AG09319 (cell line): ENCODE data around the gene TP53TG5.

Source experiments
- DNase-seq: peaks from one replicate; pipeline ENCODE4 v3.0.0-alpha.2; 2010; ENCODE audit warnings: low read depth; ENCODE audit errors: extremely low read depth
- TF ChIP-seq, protein P1 (sequence below): IDR thresholded peaks from 2 replicates; pipeline ENCODE4 v1.5.1; 2011; ENCODE audit warnings: low read depth, mild to moderate bottlenecking, inconsistent platforms, low read length, moderate library complexity

The TP53TG5 gene

DNA sequence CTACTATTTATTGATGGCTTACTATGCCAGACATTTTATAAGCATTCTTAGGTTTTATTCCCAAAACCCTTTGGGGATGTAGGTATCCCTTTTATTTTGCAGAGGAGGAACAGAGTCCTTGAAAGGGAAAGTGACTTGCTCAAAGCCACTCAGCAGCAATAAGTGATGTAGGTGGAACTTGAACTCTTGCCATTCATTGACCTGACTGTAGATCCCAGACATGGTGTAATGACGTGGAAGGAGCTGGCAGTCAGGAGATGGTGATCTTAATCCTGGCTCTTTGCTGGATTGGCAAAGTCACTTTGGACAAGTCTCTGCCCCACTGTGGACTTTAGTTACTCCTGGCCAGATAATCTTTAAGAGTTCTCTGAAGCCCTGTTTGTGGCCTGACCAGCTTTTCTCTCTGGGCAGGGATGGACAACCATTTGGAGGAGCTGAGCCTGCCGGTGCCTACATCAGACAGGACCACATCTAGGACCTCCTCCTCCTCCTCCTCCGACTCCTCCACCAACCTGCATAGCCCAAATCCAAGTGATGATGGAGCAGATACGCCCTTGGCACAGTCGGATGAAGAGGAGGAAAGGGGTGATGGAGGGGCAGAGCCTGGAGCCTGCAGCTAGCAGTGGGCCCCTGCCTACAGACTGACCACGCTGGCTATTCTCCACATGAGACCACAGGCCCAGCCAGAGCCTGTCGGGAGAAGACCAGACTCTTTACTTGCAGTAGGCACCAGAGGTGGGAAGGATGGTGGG, 31.6 kb upstream of the TP53TG5 start:
- TF ChIP-seq, protein P1, sequence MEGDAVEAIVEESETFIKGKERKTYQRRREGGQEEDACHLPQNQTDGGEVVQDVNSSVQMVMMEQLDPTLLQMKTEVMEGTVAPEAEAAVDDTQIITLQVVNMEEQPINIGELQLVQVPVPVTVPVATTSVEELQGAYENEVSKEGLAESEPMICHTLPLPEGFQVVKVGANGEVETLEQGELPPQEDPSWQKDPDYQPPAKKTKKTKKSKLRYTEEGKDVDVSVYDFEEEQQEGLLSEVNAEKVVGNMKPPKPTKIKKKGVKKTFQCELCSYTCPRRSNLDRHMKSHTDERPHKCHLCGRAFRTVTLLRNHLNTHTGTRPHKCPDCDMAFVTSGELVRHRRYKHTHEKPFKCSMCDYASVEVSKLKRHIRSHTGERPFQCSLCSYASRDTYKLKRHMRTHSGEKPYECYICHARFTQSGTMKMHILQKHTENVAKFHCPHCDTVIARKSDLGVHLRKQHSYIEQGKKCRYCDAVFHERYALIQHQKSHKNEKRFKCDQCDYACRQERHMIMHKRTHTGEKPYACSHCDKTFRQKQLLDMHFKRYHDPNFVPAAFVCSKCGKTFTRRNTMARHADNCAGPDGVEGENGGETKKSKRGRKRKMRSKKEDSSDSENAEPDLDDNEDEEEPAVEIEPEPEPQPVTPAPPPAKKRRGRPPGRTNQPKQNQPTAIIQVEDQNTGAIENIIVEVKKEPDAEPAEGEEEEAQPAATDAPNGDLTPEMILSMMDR = no peak
- no peak for DNase-seq

DNA sequence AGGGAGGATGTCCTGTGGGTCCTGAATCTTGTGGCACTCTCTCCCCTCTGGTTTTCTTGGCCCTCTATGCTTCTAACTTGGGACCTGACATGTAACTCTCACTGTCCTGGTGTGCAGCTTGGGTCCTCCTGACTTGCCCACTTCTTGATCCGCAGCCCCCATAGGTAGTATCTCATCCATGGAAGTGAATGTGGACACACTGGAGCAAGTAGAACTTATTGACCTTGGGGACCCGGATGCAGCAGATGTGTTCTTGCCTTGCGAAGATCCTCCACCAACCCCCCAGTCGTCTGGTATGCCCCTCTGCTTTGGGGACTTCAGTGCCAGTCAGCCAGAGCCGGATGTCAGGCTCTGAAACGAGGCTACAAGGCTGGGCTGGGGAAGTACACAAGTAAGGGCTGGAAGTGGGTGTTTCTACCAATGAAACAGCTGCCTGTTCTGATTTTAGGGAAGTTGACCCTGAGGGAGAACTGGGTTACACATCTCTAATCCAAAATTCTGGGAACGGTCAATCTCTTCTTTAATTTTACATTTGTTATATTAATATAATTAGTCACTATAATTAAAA, 30.6 kb upstream of the TP53TG5 start:
- TF ChIP-seq, protein P1 = no peak
- DNase-seq = no peak

DNA sequence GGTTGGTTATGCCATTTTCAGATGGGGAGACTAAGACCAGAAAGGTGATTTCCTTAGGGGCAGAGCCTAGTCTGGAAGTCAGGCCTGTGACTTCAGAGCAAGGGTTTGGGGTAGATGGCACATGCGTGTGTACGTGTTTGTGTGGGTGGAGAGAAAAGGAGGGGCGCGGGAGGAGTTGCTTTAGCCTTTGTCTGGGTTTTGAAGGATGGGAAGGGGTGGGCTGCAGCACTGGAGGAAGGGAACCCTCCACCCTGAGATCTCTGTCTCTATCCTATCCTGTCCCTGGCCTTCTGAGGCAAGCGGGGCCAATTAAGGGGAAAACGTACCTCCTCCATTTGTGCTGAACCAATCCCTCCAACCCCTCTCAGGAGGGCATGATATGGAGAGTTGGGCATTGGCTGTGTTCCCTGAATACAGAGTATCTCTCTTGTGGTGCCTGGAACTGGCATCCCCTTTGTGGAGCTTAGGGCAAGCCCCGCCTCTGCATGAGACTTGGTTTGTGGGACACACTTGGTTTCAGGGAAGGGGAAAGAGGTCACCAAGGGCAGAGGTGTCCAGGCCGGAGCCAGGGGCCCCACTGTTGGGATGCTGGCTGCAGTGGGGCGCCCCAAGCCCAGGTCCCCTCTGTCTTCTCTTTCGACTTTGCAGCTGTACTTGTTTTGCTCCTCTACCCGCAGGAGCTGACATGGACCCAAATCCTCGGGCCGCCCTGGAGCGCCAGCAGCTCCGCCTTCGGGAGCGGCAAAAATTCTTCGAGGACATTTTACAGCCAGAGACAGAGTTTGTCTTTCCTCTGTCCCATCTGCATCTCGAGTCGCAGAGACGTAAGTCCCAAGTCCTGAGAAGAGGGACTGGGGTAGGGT, 29.9 kb upstream of the TP53TG5 start, which contains the start of gene DBNDD2:
DBNDD2 (plus strand) TSS at position 507 of the 863 bp plus-strand sequence; CDS start at position 686, 179 bp downstream.
- TF ChIP-seq, protein P1 = no peak
- no peak for DNase-seq

DNA sequence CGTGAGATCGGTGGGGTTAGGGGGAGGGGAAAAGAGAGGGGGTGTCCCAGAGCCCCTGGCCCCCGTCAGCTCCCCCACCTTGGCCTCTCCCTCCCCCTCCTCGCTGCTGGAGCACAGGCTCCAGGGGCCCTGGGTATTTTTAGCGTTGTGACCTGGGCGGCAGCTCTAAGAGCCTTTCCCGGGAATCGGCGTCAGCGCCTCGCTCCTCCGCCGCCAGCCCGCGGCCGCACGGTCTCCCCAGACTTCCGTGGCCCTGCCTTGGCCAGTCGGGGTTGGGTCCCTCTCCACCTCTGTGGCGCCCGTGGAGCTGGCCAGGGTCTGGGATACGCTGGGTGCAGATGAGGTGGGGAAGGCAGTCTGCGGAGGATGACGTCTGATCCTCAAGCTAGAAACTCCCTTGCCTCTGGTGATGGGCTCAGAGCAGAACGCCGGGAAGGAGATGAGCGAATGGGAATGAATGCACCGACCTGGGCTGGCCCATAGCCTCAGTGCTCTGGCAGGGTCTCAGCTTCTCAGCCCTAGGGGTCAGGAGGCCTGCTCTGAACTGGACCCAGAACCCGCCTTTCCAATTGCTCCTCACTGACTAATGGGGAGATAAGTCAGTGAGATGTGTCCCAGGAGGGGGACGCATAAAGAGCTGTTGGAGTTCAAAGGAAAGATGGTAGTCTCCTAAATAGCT, 29.1 kb upstream of the TP53TG5 start:
- TF ChIP-seq, protein P1 = no peak
- DNase-seq = no peak

DNA sequence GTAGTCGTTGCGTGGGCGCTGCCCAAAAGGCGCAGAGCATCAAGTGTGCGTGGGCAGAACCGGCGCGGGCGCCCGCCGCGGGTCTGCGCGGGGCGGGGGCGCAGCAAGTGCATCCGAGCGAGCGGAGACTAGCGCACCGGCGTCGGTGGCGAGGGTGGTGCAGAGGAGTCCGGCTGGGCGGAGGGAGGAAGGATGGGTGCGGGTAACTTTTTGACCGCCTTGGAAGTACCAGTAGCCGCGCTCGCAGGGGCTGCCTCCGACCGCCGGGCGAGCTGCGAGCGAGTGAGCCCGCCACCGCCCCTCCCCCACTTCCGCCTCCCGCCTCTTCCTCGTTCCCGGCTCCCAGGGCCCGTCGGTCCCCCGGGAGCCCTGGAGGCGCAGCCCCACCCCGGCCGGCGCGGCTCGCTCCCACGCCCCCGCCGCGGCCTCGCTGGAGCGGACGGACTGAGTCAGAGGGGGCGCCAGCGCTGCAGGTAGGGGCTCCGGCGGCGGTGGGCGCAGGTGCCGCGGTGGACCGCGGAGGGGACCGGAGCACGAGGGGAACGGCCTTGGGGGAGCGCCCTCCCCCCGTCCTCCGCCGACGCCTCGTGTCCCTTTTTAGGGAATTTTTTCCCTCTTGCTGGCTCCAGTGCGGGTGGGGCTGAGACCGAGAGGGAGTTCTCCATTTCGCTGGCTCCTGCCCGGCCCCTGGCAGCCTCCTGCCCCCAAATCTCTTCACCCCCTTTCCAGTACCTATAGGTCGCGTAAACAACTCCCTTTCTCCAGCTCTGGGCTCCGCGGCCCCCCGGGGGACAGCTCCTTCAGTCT, 28.3 kb upstream of the TP53TG5 start:
- TF ChIP-seq, protein P1 = no peak
- no peak for DNase-seq

DNA sequence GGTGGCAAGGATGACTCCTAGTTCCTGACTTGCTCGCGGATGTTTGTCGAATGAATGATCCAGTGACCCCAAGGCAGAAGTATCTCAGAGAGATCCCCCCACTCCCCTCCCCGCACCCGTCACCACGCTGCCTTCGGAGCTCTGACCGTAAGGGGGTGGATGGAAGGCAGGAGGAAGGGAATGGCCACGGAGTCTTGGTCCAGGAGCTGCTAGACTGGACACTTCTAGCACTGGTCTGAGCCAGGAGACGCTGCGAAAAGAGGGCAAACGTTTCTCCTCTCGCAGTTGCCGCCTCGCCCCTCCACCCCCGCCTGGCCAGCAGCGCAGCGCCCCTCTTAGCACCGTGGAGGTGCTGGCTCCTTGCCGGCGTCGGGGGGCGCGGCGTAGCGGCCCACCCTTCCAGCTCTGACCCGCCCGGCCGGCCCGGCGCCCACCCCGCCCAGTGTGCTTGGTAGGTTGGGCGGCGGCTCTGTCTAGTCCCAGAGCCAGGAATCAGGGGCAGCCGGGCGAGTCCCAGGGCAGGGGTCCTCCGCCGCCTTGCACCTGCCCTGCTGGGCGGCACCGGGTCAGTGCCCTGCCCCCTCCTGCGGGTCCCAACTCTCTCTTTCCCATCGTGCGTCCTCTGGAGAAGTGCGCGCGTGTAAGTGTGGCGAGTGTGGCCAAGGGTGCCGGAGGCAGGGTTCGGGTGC, 27.6 kb upstream of the TP53TG5 start:
- DNase-seq = no peak
- TF ChIP-seq, protein P1 = no peak
